OCI-M1 (cell line): ENCODE results near the gene ANGEL2.
"Not testable (repeated sequence)": the region's sequence is repeated elsewhere in the genome, so short reads cannot be mapped to it uniquely, and the experiment has no call there.

Source experiments
- DNase-seq: peaks from one replicate; lab custom pipeline; 2025; lab: John Stamatoyannopoulos, UW

Gene ANGEL2

GRCh38 chr1:213017447-213018273 lies 2.0 kb upstream of the ANGEL2 start:
- peak; percentile 47 for DNase-seq

GRCh38 chr1:213014642-213015041 lies 1.0 kb downstream of the ANGEL2 start:
- DNase-seq: peak; percentile 66

- DNase-seq: peak; percentile 60
Observed at GRCh38 chr1:213008564-213008963, 7.1 kb downstream of the ANGEL2 start.

- DNase-seq: no peak
Observed at GRCh38 chr1:213003256-213003655, 12.4 kb downstream of the ANGEL2 start.

GRCh38 chr1:212994926-212995325 lies 20.7 kb downstream of the ANGEL2 start:
- DNase-seq: no peak

DNA sequence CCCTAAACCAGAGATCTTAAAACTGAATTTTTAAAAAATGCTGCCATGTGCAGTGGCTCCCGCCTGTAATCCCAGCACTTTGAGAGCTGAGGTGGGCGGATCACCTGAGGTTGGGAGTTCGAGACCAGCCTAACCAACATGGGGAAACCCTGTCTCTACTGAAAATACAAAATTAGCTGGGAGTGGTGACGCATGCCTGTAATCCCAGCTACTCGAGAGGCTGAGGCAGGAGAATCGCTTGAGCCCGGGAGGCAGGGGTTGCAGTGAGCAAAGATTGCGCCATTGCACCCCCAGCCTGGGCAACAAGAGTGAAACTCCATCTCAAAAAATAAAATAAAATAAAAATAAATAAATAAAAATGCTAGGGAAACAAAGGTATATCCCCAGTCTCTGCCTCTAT lies 21.7 kb downstream of the ANGEL2 start:
- DNase-seq: not testable (repeated sequence)

DNA sequence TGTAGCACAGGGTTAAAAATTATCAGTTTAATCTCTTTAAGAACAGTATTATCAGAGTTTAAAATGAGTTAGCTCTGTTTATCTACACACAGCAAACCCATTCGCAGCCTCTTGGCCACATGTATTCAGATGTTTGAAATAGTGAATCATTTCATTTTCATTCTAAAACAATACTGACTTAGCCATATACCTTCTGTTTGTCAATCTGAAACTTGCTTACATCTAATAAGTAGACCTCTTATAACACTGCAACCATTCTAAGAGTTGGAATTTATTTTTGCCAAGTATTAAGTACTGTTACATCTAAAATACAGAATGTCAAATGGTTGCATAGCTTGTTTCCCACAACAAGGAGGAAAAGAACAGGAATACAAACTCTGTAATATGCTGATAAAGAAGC lies 25.4 kb downstream of the ANGEL2 start:
- no peak for DNase-seq

DNA sequence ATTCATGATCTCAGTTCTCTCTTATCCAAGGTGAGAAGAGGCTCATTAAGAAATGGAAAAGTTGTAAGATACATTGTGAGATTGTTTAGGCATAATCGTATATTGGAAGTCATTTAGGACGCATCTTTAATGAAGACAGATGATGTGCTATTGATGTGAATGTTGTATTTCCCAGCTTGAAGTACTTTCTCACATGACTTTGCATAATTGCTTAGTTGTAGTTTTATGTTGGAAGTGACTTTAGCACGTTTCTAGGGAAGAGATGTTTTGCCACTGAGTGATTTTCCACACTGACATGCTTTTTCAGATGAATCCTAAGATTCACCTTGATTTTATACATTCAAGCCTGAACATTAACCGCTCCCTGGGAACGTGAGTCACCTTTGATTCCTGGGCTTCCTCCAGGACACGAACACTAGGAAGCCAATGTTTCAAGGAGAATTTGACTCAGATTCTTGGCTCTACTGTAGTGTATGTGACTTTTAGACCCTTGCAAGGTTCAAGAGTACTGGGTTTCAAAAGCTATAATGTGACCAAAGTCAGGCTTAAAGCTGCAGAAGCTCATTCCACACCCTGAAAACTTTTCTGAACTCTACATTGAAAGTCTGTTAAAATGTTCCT lies 27.9 kb downstream of the ANGEL2 start:
- no peak for DNase-seq

GRCh38 chr1:212986551-212986950 lies 29.1 kb downstream of the ANGEL2 start:
- DNase-seq: no peak

GRCh38 chr1:212984522-212985291 lies 31.0 kb downstream of the ANGEL2 start:
- no peak for DNase-seq

DNA sequence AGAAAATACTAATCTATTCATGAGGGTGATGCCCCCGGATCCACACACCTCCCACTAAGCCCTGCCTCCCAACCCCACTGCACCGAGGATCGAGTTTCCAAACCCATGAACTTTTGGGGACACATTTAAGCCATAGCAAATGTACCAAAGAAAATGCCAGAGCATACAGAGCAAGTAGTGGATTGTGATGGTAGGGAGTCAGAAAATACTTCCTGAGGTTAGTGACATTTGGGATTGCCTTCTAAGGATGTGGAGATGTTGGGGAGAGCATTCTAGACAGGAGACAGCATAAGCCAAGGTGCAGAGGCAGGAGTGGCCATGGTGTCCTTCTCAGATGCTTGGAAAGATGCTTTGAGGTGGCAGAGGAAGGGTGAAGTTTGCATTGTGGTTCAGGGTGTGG lies 32.2 kb downstream of the ANGEL2 start:
- DNase-seq: no peak

GRCh38 chr1:212982430-212983152 lies 33.1 kb downstream of the ANGEL2 start:
- no peak for DNase-seq

- no peak for DNase-seq
Observed at GRCh38 chr1:212981571-212982328, 33.9 kb downstream of the ANGEL2 start.

DNA sequence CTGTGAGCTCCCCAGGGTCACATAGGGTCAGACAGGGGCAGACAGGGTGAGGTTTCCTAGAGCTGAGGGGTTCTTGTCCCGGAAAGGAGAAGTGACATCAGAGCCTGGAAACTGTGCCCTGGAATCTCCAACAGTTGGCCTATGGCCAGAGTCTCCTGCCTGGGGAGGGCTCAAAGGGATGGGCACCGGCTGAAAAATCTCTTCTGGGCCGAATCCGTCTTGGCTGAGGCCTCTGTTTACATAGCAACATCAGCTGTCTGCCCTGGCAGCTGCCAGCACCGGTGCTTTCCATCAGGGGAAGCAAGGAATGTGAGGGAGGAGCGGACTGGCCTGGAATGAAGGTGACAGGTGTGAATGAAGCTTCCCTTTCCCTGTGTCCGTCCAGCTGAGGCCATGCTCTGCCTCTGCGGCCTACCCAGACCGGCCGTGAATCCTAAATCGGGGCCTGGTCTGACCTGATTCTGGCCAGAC lies 34.6 kb downstream of the ANGEL2 start:
- no peak for DNase-seq

- DNase-seq: peak; percentile 71
Observed at GRCh38 chr1:212980123-212980785, 35.4 kb downstream of the ANGEL2 start.

GRCh38 chr1:212979340-212980122 lies 36.1 kb downstream of the ANGEL2 start:
- DNase-seq: no peak

- no peak for DNase-seq
Observed at GRCh38 chr1:212977781-212978645, 37.7 kb downstream of the ANGEL2 start.

- no peak for DNase-seq
Observed at GRCh38 chr1:212976586-212976985, 39.1 kb downstream of the ANGEL2 start.
